GM21390 (cell line): ENCODE measurements around the gene RAB7A.

Experiments
- ATAC-seq: cut with Tn5 transposase; IDR thresholded peaks from one replicate; pipeline ENCODE4 v1.9.1; 2021; ENCODE audit not compliant: unreplicated experiment

RAB7A gene

GRCh38 chr3:128787256-128788253 is 61.6 kb downstream of the RAB7A start:
- ATAC-seq: no peak

- no peak for ATAC-seq
Observed at GRCh38 chr3:128788268-128788869, 62.4 kb downstream of the RAB7A start.

- no peak for ATAC-seq
Observed at GRCh38 chr3:128794067-128794768, 68.2 kb downstream of the RAB7A start.

GRCh38 chr3:128794770-128795649 is 69.0 kb downstream of the RAB7A start:
- ATAC-seq: peak; percentile 76

- no peak for ATAC-seq
Observed at GRCh38 chr3:128799653-128800052, 73.7 kb downstream of the RAB7A start.

- no peak for ATAC-seq
Observed at GRCh38 chr3:128800241-128801187, 74.5 kb downstream of the RAB7A start.

- ATAC-seq: no peak
Observed at GRCh38 chr3:128801779-128802380, 75.9 kb downstream of the RAB7A start.

GRCh38 chr3:128803307-128803706 is 77.3 kb downstream of the RAB7A start:
- ATAC-seq: no peak

- peak; percentile 84 for ATAC-seq
Observed at GRCh38 chr3:128804017-128804810, 78.2 kb downstream of the RAB7A start.

GRCh38 chr3:128804811-128805155 is 78.8 kb downstream of the RAB7A start:
- no peak for ATAC-seq

GRCh38 chr3:128805772-128806171 is 79.8 kb downstream of the RAB7A start:
- ATAC-seq: no peak

- no peak for ATAC-seq
Observed at GRCh38 chr3:128806588-128806987, 80.6 kb downstream of the RAB7A start.

GRCh38 chr3:128807186-128807830 is 81.3 kb downstream of the RAB7A start:
- no peak for ATAC-seq

GRCh38 chr3:128808672-128809071 is 82.7 kb downstream of the RAB7A start:
- ATAC-seq: no peak

- no peak for ATAC-seq
Observed at GRCh38 chr3:128813097-128813496, 87.1 kb downstream of the RAB7A start.

- ATAC-seq: no peak
Observed at GRCh38 chr3:128814060-128814459, 88.1 kb downstream of the RAB7A start.

- ATAC-seq: no peak
Observed at GRCh38 chr3:128814519-128815317, 88.7 kb downstream of the RAB7A start.
